Measurements from ENCODE around the gene COPZ2. TPM values are rescaled to one million over a fixed set of nuclear protein-coding genes. Genes with fewer than 3 reads are reported as not detected.

Gene COPZ2
- total and polyA plus RNA-seq, 9 of the 15 experiments (the other 6 are each of a cell fraction or from before 2014, with no cell fraction given): 0.22 to 0.49 TPM; not detected in 7

DNA sequence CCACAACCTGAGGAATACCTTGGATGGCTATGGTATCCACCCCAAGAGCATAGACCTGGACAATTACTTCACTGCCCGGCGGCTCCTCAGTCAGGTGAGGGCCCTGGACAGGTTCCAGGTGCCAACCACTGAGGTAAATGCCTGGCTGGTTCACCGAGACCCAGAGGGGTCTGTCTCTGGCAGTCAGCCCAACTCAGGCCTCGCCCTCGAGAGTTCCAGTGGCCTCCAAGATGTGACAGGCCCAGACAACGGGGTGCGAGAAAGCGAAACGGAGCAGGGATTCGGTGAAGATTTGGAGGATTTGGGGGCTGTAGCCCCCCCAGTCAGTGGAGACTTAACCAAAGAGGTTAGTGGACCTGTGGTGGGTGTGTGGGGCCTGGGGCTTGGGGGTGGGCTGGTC lies 13.7 kb upstream of the COPZ2 start:
- Histone ChIP-seq H3K9ac (ENCODE audit: insufficient read depth in 1 of 2, low read depth in 2 of 2, low read length in 2 of 2) (peak overlapping the region; percentile 4 to 23; a peak in 3 of 4 replicates), H3K36me3 (ENCODE audit: control insufficient read depth, insufficient read depth, low read length) (peaks cover 57% of the 10 kb centered on the region), H3K4me3 (no peak overlapping the region), H4K20me1 (replicated peaks; ENCODE audit: control insufficient read depth, insufficient read depth, low read length) (peaks cover 34% of the 10 kb centered on the region), H2AFZ (ENCODE audit: low read depth, low read length) (no peak overlapping the region), H3K9me1 (ENCODE audit: control insufficient read depth, insufficient read depth, low read length) (peaks cover 13% of the 10 kb centered on the region), H3K27ac (ENCODE audit: extremely low read depth, low read depth, low read length) (peak overlapping the region; percentile 54; the same call in 2 of the 3 replicates), H3K4me2 (ENCODE audit: insufficient read depth, low read length) (peak overlapping the region; percentile 53; the same call in 1 of the 2 replicates), H3K27me3 (ENCODE audit: control insufficient read depth in 2 of 2, insufficient read depth in 2 of 2, low read length in 2 of 2) (no peaks in the 10 kb centered on the region), H3K4me1 (replicated peaks in 1 of 2; ENCODE audit: control insufficient read depth in 2 of 2, insufficient read depth in 2 of 2, low read length in 2 of 2) (peaks cover 60 to 64% of the 10 kb centered on the region in 2 experiments), H3K79me2 (ENCODE audit: control insufficient read depth, insufficient read depth, low read length) (peaks cover 94% of the 10 kb centered on the region), H3K9me3 (replicated peaks; ENCODE audit: control insufficient read depth, insufficient read depth, low read depth, low read length) (no peaks in the 10 kb centered on the region)
- intact Hi-C loops (cut with micrococcal nuclease): no loop called here
- in situ Hi-C loops (cut with MboI): no loop called here
- ChIA-PET POLR2A (interaction anchor here (9.0 kb wide), 1 partner anchor 16 kb away, joined by 53 read pairs; no protein-coding TSS in a partner anchor), CTCF (ENCODE audit: low intra/inter-chr PET ratio) (no interaction called here)
- 87% methylated on average over 10 of the region's 10 CpGs for WGBS (ENCODE audit: insufficient coverage, low coverage, missing lambda C conversion rate)
- DNase-seq (ENCODE audit: extremely low read depth in 1 of 4, low spot score in 3 of 4) (no peak), FAIRE-seq (no peak), ATAC-seq (no peak)
- BruUV-seq (replicated peaks): no TSS peak
- TF ChIP-seq RBFOX2 (IDR thresholded peaks at IDR 0.05; ENCODE audit: low read depth, low read length) (peak; percentile 40; the same call in 1 of the 2 replicates), ZFX (CRISPR knock-in tag; IDR thresholded peaks at IDR 0.05) (0 out of 2 replicates have a peak, but pooled peaks have one; percentile 48), HNRNPL (IDR thresholded peaks at IDR 0.05; ENCODE audit: low read depth, low read length) (no peak)

DNA sequence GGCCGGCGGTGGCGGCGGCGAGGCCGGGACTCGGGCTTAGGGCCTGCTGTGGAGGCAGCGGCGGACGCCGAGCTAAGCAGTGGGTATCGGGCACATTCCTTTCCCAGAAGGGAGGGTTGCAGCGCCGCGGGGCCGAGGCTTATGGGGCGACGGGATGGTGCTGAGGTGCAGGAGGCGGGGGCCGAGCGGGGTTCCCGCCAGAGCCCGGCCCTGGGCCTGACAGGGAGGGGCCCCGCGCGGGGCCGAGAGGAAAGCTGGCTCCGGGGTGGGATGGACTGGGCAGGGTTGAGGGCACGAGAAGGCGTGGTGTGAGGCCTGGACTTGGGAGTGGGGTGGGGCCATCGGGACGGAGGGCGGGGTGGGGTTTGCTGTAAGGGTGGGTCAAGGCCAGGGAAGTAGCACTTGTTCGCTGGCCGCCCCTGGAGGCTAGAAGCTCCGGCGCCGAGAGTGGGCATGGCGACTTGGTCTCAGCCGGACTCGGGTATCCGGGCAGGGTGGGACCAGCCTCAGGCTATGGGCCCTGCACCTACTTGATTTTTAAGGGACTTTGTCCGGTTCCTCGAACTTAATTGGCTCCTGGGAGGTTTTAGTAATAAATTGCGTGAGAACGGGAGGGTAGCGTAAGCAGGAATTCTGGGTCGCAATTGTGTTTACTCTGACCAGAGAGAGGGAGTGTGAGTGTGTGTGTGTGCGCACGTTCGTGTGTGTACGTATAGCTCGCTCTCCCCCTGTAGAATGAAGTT lies 11.0 kb upstream of the COPZ2 start:
- Histone ChIP-seq H3K27me3 (ENCODE audit: control insufficient read depth in 2 of 2, insufficient read depth in 2 of 2, low read length in 2 of 2) (no peaks in the 10 kb centered on the region), H3K4me1 (replicated peaks in 1 of 2; ENCODE audit: control insufficient read depth in 2 of 2, insufficient read depth in 2 of 2, low read length in 2 of 2) (peaks cover 41 to 49% of the 10 kb centered on the region in 2 experiments), H3K79me2 (ENCODE audit: control insufficient read depth, insufficient read depth, low read length) (peaks cover 75% of the 10 kb centered on the region), H3K9ac (ENCODE audit: insufficient read depth in 1 of 2, low read depth in 2 of 2, low read length in 2 of 2) (peak overlapping the region; percentile 83 to 94), H3K9me1 (ENCODE audit: control insufficient read depth, insufficient read depth, low read length) (peaks cover 7% of the 10 kb centered on the region), H3K36me3 (ENCODE audit: control insufficient read depth, insufficient read depth, low read length) (peaks cover 36% of the 10 kb centered on the region), H3K9me3 (replicated peaks; ENCODE audit: control insufficient read depth, insufficient read depth, low read depth, low read length) (no peaks in the 10 kb centered on the region), H4K20me1 (replicated peaks; ENCODE audit: control insufficient read depth, insufficient read depth, low read length) (peaks cover 27% of the 10 kb centered on the region), H3K4me3 (peak overlapping the region; percentile 85), H3K27ac (ENCODE audit: extremely low read depth, low read depth, low read length) (peak overlapping the region; percentile 97), H3K4me2 (ENCODE audit: insufficient read depth, low read length) (peak overlapping the region; percentile 96), H2AFZ (ENCODE audit: low read depth, low read length) (peak overlapping the region; percentile 89)
- ATAC-seq (peak; percentile 81), FAIRE-seq (no peak), DNase-seq (ENCODE audit: extremely low read depth in 1 of 4, low spot score in 3 of 4) (peak; percentile 83 to 90 (median 86))
- ChIA-PET CTCF (ENCODE audit: low intra/inter-chr PET ratio) (interaction anchor here (1.1 kb wide), 1 partner anchor 24 kb away, joined by 3 read pairs; no protein-coding TSS in a partner anchor), POLR2A (interaction anchor here (0.6 to 9.0 kb wide), 24 partner anchors 9 to 1660 kb away, joined by 3 to 74 read pairs (median 4); partner anchors contain the start of gene CDK5RAP3)
- in situ Hi-C loops (cut with MboI): no loop called here
- BruUV-seq (replicated peaks): no TSS peak
- intact Hi-C loops (cut with micrococcal nuclease): loop anchor here (2.0 kb wide), 1 partner anchor 24 kb away; no protein-coding TSS in a partner anchor
- WGBS (ENCODE audit: insufficient coverage, low coverage, missing lambda C conversion rate): 2% methylated on average over 40 of the region's 53 CpGs
- TF ChIP-seq POLR2G (IDR thresholded peaks at IDR 0.05; ENCODE audit: low read depth, low read length) (peak; percentile 88), NR4A1 (CRISPR knock-in tag; IDR thresholded peaks at IDR 0.05) (no peak), NR4A1 (tag; IDR thresholded peaks at IDR 0.05) (no peak), IRF2 (CRISPR knock-in tag; IDR thresholded peaks at IDR 0.05) (no peak), HINFP (tag; conservative IDR thresholded peaks at IDR 0.05; ENCODE audit: low read depth) (no peak), SMC3 (conservative IDR thresholded peaks at IDR 0.05; ENCODE audit: insufficient read depth, low read depth, low read length) (no peak), KLF6 (CRISPR knock-in tag; IDR thresholded peaks at IDR 0.05; ENCODE audit: borderline replicate concordance) (no peak)
- TF ChIP-seq, protein P1, sequence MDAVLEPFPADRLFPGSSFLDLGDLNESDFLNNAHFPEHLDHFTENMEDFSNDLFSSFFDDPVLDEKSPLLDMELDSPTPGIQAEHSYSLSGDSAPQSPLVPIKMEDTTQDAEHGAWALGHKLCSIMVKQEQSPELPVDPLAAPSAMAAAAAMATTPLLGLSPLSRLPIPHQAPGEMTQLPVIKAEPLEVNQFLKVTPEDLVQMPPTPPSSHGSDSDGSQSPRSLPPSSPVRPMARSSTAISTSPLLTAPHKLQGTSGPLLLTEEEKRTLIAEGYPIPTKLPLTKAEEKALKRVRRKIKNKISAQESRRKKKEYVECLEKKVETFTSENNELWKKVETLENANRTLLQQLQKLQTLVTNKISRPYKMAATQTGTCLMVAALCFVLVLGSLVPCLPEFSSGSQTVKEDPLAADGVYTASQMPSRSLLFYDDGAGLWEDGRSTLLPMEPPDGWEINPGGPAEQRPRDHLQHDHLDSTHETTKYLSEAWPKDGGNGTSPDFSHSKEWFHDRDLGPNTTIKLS (IDR thresholded peaks at IDR 0.05; ENCODE audit: borderline replicate concordance, low read depth): peak; percentile 16; the same call in 1 of the 2 replicates

All from K562 (cell line).